ENCODE data around the gene PARD3.

Gene PARD3

GRCh38 chr10:34574353-34574934, 240.7 kb downstream of the PARD3 start:
- CTCF ChIA-PET: interaction anchor here (1.0 kb wide), 2 partner anchors 8 to 38 kb away, joined by 3 to 4 read pairs; no protein-coding TSS in a partner anchor
- TF ChIP-seq CTCF (IDR thresholded peaks at IDR 0.05; ENCODE audit: insufficient read depth, low read length, missing control alignments): no peak

GRCh38 chr10:34570887-34571286, 244.2 kb downstream of the PARD3 start:
- TF ChIP-seq CTCF (IDR thresholded peaks at IDR 0.05; ENCODE audit: insufficient read depth, low read length, missing control alignments): no peak
- POLR2A ChIA-PET: no interaction called here
- no peak for DNase-seq (ENCODE audit: low read depth, low spot score)
- H3K4me3 ChIP-seq (ENCODE audit: low read depth, low read length): no peak overlapping the region
- CTCF ChIA-PET: interaction anchor here (1.0 kb wide), 1 partner anchor 13 kb away, joined by 3 read pairs; no protein-coding TSS in a partner anchor

More at GRCh38 chr10:34574353-34574934, 240.7 kb downstream of the PARD3 start:
- no peak overlapping the region for H3K4me3 ChIP-seq (ENCODE audit: low read depth, low read length)
- DNase-seq (ENCODE audit: low read depth, low spot score): no peak
- POLR2A ChIA-PET: no interaction called here

GRCh38 chr10:34567659-34568253, 247.3 kb downstream of the PARD3 start:
- TF ChIP-seq CTCF (IDR thresholded peaks at IDR 0.05; ENCODE audit: insufficient read depth, low read length, missing control alignments): no peak
- H3K4me3 ChIP-seq (ENCODE audit: low read depth, low read length): no peak overlapping the region
- ChIA-PET CTCF (no interaction called here), POLR2A (no interaction called here)
- DNase-seq (ENCODE audit: low read depth, low spot score): no peak

GRCh38 chr10:34565934-34566333, 249.2 kb downstream of the PARD3 start:
- H3K4me3 ChIP-seq (ENCODE audit: low read depth, low read length): no peak overlapping the region
- ChIA-PET CTCF (interaction anchor here (0.9 to 1.8 kb wide), 3 partner anchors 11 to 17 kb away, joined by 3 to 6 read pairs (median 3); no protein-coding TSS in a partner anchor), POLR2A (no interaction called here)
- no peak for TF ChIP-seq CTCF (IDR thresholded peaks at IDR 0.05; ENCODE audit: insufficient read depth, low read length, missing control alignments)
- DNase-seq (ENCODE audit: low read depth, low spot score): no peak

- no peak overlapping the region for H3K4me3 ChIP-seq (ENCODE audit: low read depth, low read length)
- ChIA-PET POLR2A (no interaction called here), CTCF (interaction anchor here (1.1 kb wide), 1 partner anchor 13 kb away, joined by 3 read pairs; no protein-coding TSS in a partner anchor)
- no peak for TF ChIP-seq CTCF (IDR thresholded peaks at IDR 0.05; ENCODE audit: insufficient read depth, low read length, missing control alignments)
- DNase-seq (ENCODE audit: low read depth, low spot score): no peak
Measured at GRCh38 chr10:34558093-34558583, 257.0 kb downstream of the PARD3 start.

- no peak overlapping the region for H3K4me3 ChIP-seq (ENCODE audit: low read depth, low read length)
- CTCF ChIA-PET: no interaction called here
- TF ChIP-seq CTCF (IDR thresholded peaks at IDR 0.05; ENCODE audit: insufficient read depth, low read length, missing control alignments): no peak
- DNase-seq (ENCODE audit: low read depth, low spot score): no peak
- POLR2A ChIA-PET: no interaction called here
Measured at GRCh38 chr10:34557173-34557572, 257.9 kb downstream of the PARD3 start.

All from AG04449 (cell line).